GM12892 (cell line): ENCODE results near the gene LAMC2.

Experiments
- POLR2A ChIP-seq: IDR thresholded peaks from 2 replicates; pipeline ENCODE4 v1.6.1; 2011; ENCODE audit warnings: low read depth, low read length, control low read depth
- POLR2AphosphoS5 ChIP-seq: IDR thresholded peaks from 2 replicates; pipeline ENCODE4 v1.6.1; 2011; ENCODE audit warnings: low read depth, low read length, control low read depth
- TAF1 ChIP-seq: IDR thresholded peaks from 2 replicates; pipeline ENCODE4 v1.6.1; 2011; ENCODE audit warnings: low read depth, mild to moderate bottlenecking, control low read depth, low read length, borderline replicate concordance

DNA sequence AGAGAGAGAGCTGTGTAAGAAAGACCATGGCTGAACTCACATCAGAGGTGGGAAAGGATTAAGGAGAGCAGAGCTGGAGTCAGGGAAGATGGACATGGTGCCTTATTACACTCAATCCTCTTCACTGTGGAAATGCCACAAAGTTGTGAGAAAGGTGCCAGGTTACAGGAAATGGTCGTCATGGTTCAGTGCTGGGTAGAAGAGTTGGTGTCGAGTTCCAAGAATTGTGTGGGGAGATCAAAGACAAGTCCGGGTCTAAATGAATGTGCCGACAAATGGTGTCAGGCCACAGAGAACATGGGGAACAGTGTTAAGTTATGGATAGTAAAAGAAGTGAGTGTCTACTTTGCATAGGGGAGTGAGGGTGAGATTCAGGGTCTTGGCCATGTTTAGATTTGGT is 40.9 kb downstream of the LAMC2 start:
- TF ChIP-seq POLR2A (no peak), POLR2AphosphoS5 (no peak), TAF1 (no peak)
